Measurements from ENCODE around the gene SRMS. TPM values are rescaled to one million over a fixed set of nuclear protein-coding genes. Genes with fewer than 3 reads are reported as not detected.
"Not testable (repeated sequence)": the region's sequence is repeated elsewhere in the genome, so short reads cannot be mapped to it uniquely, and the experiment has no call there.

Gene SRMS
- total RNA-seq, 1 donor from 2014 or later, result not detected

GRCh38 chr20:63572071-63572787 is 24.7 kb upstream of the SRMS start:
- H3K27me3 ChIP-seq, result no peaks in the 10 kb centered on the region
- DNase-seq, result no peak
- peaks cover 20% of the 10 kb centered on the region for H3K4me1 ChIP-seq
- no peaks in the 10 kb centered on the region for H3K9me3 ChIP-seq
- TF ChIP-seq CTCF (IDR thresholded peaks at IDR 0.05), result no peak
- no peak for ATAC-seq
- H3K27ac ChIP-seq, result no peak overlapping the region
- intact Hi-C loops (cut with DNase I), result no loop called here
- H3K36me3 ChIP-seq, result peaks cover 6% of the 10 kb centered on the region
- no peak overlapping the region for H3K4me3 ChIP-seq

- ATAC-seq; H3K4me3 ChIP-seq; DNase-seq; H3K9me3 ChIP-seq; intact Hi-C loops (cut with DNase I); H3K36me3 ChIP-seq; H3K27ac ChIP-seq; H3K27me3 ChIP-seq: not testable (repeated sequence)
- peaks cover 20% of the 10 kb centered on the region for H3K4me1 ChIP-seq
Observed at GRCh38 chr20:63571087-63571478, 23.5 kb upstream of the SRMS start.

- DNase-seq (no peak), ATAC-seq (no peak)
- intact Hi-C loops (cut with DNase I), result no loop called here
- no peak overlapping the region for H3K4me3 ChIP-seq
- H3K27ac ChIP-seq, result no peak overlapping the region
- H3K4me1 ChIP-seq, result peaks cover 20% of the 10 kb centered on the region
- no peaks in the 10 kb centered on the region for H3K27me3 ChIP-seq
- no peaks in the 10 kb centered on the region for H3K9me3 ChIP-seq
- peaks cover 6% of the 10 kb centered on the region for H3K36me3 ChIP-seq
- TF ChIP-seq CTCF (IDR thresholded peaks at IDR 0.05), result no peak
Observed at GRCh38 chr20:63570281-63571086, 22.9 kb upstream of the SRMS start.

- Histone ChIP-seq H3K27me3 (no peaks in the 10 kb centered on the region), H3K4me1 (peaks cover 20% of the 10 kb centered on the region), H3K4me3 (no peak overlapping the region), H3K36me3 (peaks cover 12% of the 10 kb centered on the region), H3K9me3 (no peaks in the 10 kb centered on the region), H3K27ac (no peak overlapping the region)
- DNase-seq (no peak), ATAC-seq (no peak)
- intact Hi-C loops (cut with DNase I), result no loop called here
- no peak for TF ChIP-seq CTCF (IDR thresholded peaks at IDR 0.05)
Observed at GRCh38 chr20:63568986-63569949, 21.7 kb upstream of the SRMS start.

- Histone ChIP-seq H3K27me3 (no peaks in the 10 kb centered on the region), H3K4me3 (peak overlapping the region; percentile 8), H3K27ac (no peak overlapping the region), H3K36me3 (peaks cover 21% of the 10 kb centered on the region), H3K9me3 (no peaks in the 10 kb centered on the region), H3K4me1 (peaks cover 18% of the 10 kb centered on the region)
- no peak for DNase-seq
- ATAC-seq, result peak; percentile 0
- intact Hi-C loops (cut with DNase I), result no loop called here
- no peak for TF ChIP-seq CTCF (IDR thresholded peaks at IDR 0.05)
Observed at GRCh38 chr20:63568170-63568981, 20.8 kb upstream of the SRMS start.
